ENCODE measurements around the gene CABLES2.

CABLES2 gene

GRCh38 chr20:62345681-62346370 lies 61.3 kb downstream of the CABLES2 start:
- no peak for DNase-seq

GRCh38 chr20:62344782-62345181 lies 62.3 kb downstream of the CABLES2 start:
- DNase-seq, result no peak

GRCh38 chr20:62344092-62344491 lies 63.0 kb downstream of the CABLES2 start:
- no peak for DNase-seq

GRCh38 chr20:62342910-62343309 lies 64.2 kb downstream of the CABLES2 start:
- no peak for DNase-seq

- no peak for DNase-seq
Measured at GRCh38 chr20:62339647-62340062, 67.4 kb downstream of the CABLES2 start.
